Activated CD8-positive, alpha-beta T cell treated with anti-CD3 and anti-CD28 coated beads for 36 hours (primary cell): ENCODE results near the gene SP140L. TPM values are rescaled to one million over a fixed set of nuclear protein-coding genes. Genes with fewer than 3 reads are reported as not detected.
A peak's percentile ranks its signal among the peaks of the same experiment; 100 is the strongest.

Experiments used
- ATAC-seq: fragments of 200-7000 bp; cut with Tn5 transposase; one replicate; pipeline ENCODE4 v1.10.0; 2021; ENCODE audit warnings: mild to moderate bottlenecking, moderate library complexity
- CTCF ChIA-PET: fragments of 350-600 bp; sonication (Branson Sonifier 250); formaldehyde crosslinking; loops from one replicate; lab custom pipeline; 2021; ENCODE audit warnings: antibody characterized with exemption; lab: Charles Lee
- POLR2A ChIA-PET: fragments of 350-600 bp; sonication (Branson Sonifier 250); formaldehyde crosslinking; loops from one replicate; lab custom pipeline; 2021; ENCODE audit warnings: antibody characterized with exemption; lab: Charles Lee
- DNase-seq: peaks from one replicate; pipeline ENCODE4 v3.0.0-alpha.2; 2020
- H3K27ac Mint-ChIP-seq: one replicate; pipeline ENCODE4 v1.8.0; 2021; ENCODE audit warnings: mild to moderate bottlenecking, mixed read lengths
- H3K27me3 Mint-ChIP-seq: one replicate; pipeline ENCODE4 v1.8.0; 2021; ENCODE audit warnings: mixed read lengths
- H3K36me3 Mint-ChIP-seq: one replicate; pipeline ENCODE4 v1.8.0; 2021; ENCODE audit warnings: low read depth, mixed read lengths
- H3K4me1 Mint-ChIP-seq: one replicate; pipeline ENCODE4 v1.8.0; 2021; ENCODE audit warnings: low read depth, mixed read lengths
- H3K4me3 Mint-ChIP-seq: one replicate; pipeline ENCODE4 v1.8.0; 2021; ENCODE audit warnings: mild to moderate bottlenecking, moderate library complexity, mixed read lengths
- H3K9me3 Mint-ChIP-seq: one replicate; pipeline ENCODE4 v1.8.0; 2021; ENCODE audit warnings: mixed read lengths
- intact Hi-C: fragments of 100-400 bp; cut with micrococcal nuclease; formaldehyde crosslinking; loops from one replicate; pipeline ENCODE4 v1.10.0; 2022
- total RNA-seq, 2 experiments: library from RNA; stranded (reverse); gene quantifications; one replicate each; pipeline ENCODE4 v1.2.3, GENCODE V29; 2021
- TF ChIP-seq, protein P1 (sequence below): fragments of 200-600 bp; IDR thresholded peaks from one replicate; pipeline ENCODE4 v1.8.0; 2022; ENCODE audit warnings: antibody characterized with exemption, mild to moderate bottlenecking

SP140L gene
- total RNA-seq, 2 experiments from 2014 or later: 43.7 to 43.8 TPM

DNA sequence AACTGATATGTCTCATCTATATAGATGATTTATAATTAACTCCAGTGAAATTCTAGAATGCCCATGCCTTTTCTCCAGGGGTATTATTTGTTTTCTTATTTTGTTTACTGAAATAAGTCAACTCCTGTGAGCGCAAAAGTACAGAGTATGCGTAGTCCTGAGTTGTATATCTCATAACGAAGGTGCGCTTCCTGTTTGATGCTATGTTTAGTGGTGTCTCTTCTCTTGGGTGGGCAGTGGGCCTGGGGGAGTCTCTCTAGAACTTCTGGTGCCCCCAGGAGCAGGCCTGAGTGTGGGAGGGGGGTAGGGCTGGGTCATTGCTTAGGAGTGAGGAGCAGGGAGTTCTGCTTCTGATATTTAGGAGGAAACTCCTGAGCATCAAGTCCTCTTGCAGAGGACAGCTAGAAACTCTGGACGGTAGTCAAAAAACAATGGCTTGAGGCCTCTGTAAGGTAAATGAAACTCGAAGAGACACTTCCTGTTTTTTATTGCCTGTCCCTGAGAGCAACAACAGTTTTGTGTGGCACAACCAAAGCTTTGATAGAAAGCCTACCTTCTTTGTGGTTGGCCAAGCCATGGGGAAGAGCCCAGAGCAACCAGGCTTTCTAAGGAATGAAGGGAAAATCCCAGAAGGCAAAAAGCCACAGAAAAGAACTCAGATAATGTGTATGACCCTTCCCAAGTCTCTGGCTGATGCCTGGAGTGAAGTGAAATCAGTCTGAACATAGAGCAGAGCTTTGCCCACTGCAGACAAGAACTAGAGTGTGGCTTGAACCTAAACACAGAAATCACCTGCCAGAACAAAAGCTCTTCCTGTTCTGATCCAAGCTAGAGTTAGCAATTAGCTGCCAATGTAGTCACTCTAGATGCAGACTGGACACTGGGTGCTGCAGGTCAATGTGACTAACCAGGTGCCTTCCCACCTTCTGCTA is 8.5 kb upstream of the SP140L start:
- Mint-ChIP-seq H3K27ac (peak overlapping the region; percentile 91), H3K27me3 (no peaks in the 10 kb centered on the region), H3K36me3 (peaks cover 26% of the 10 kb centered on the region), H3K4me3 (peak overlapping the region; percentile 45), H3K4me1 (peaks cover 53% of the 10 kb centered on the region), H3K9me3 (peaks cover 7% of the 10 kb centered on the region)
- POLR2A ChIA-PET: interaction anchor here (0.6 to 4.4 kb wide), 5 partner anchors 9 to 100 kb away, joined by 3 to 20 read pairs (median 3); partner anchors contain the start of gene SP140L
- TF ChIP-seq, protein P1, sequence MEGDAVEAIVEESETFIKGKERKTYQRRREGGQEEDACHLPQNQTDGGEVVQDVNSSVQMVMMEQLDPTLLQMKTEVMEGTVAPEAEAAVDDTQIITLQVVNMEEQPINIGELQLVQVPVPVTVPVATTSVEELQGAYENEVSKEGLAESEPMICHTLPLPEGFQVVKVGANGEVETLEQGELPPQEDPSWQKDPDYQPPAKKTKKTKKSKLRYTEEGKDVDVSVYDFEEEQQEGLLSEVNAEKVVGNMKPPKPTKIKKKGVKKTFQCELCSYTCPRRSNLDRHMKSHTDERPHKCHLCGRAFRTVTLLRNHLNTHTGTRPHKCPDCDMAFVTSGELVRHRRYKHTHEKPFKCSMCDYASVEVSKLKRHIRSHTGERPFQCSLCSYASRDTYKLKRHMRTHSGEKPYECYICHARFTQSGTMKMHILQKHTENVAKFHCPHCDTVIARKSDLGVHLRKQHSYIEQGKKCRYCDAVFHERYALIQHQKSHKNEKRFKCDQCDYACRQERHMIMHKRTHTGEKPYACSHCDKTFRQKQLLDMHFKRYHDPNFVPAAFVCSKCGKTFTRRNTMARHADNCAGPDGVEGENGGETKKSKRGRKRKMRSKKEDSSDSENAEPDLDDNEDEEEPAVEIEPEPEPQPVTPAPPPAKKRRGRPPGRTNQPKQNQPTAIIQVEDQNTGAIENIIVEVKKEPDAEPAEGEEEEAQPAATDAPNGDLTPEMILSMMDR: no peak
- intact Hi-C loops: loop anchor here (5.0 kb wide), 2 partner anchors 61 to 101 kb away; partner anchors contain the start of gene SP110
- ATAC-seq (peak; percentile 8), DNase-seq (no peak)
- CTCF ChIA-PET: interaction anchor here (0.9 kb wide), 1 partner anchor 9 kb away, joined by 3 read pairs; the partner anchor contains the start of gene SP140L

DNA sequence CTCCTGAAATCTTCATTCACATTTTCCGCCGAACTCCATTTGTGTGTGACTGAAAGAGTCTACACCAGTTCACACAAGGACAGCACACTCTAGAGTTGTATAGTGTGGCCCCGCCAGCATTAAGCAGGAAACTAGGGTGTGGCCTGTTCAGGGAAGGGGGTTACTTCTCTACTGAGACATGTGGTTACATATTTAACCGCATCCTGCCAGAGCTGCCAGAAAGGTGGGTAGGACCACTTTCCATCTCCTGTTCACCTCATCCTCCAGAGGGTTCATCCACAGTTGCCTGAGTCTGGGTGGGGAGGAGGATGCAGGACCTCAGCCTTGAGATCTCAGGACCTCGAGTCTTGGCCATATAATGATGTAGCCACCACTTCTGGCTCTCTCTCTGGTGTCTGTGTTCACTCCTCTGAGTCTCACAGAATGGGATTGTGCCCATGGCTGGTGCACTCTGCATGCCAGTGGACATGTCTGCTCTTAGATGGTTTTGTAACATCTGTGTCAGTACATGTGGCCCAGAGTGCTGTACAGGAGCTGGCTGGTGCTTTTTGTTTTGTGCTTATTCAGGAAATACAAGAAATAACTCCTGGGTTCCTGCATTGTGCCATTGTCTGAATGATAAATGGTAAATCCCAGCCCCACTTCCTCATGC is 7.7 kb upstream of the SP140L start:
- TF ChIP-seq, protein P1: no peak
- POLR2A ChIA-PET: interaction anchor here (0.6 to 4.4 kb wide), 4 partner anchors 8 to 99 kb away, joined by 3 to 20 read pairs (median 4); partner anchors contain the start of gene SP140L
- intact Hi-C loops: loop anchor here (5.0 kb wide), 2 partner anchors 62 to 102 kb away; partner anchors contain the start of gene SP110
- ATAC-seq: peak; percentile 96
- Mint-ChIP-seq H3K4me1 (peaks cover 57% of the 10 kb centered on the region), H3K4me3 (peak overlapping the region; percentile 45), H3K27me3 (no peaks in the 10 kb centered on the region), H3K36me3 (peaks cover 18% of the 10 kb centered on the region), H3K27ac (peak overlapping the region; percentile 91), H3K9me3 (peaks cover 7% of the 10 kb centered on the region)
- peak; percentile 88 for DNase-seq
- CTCF ChIA-PET: interaction anchor here (0.6 to 0.9 kb wide), 2 partner anchors 8 to 10 kb away, joined by 3 read pairs; partner anchors contain the start of gene SP140L

DNA sequence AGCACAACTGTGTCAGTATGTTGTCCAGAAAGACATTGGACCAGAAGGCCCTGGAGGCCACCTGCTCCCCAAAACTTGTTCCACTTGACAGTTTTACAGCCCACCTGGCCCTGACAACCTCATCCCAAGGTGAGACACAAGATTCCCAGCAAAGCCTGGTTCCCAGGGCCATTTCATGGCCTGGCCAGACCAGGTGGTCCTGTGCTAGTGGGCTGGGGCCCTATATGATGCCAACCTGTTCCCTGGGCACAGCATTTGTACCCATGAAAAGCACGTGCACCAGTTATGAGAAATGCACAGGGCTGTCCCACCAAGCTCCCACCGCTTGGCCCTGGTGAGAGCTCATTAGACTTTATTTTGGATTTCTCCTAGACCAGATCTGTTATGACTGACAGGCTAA is 6.0 kb upstream of the SP140L start:
- no peak for ATAC-seq
- CTCF ChIA-PET: no interaction called here
- H3K9me3 Mint-ChIP-seq: peaks cover 7% of the 10 kb centered on the region

DNA sequence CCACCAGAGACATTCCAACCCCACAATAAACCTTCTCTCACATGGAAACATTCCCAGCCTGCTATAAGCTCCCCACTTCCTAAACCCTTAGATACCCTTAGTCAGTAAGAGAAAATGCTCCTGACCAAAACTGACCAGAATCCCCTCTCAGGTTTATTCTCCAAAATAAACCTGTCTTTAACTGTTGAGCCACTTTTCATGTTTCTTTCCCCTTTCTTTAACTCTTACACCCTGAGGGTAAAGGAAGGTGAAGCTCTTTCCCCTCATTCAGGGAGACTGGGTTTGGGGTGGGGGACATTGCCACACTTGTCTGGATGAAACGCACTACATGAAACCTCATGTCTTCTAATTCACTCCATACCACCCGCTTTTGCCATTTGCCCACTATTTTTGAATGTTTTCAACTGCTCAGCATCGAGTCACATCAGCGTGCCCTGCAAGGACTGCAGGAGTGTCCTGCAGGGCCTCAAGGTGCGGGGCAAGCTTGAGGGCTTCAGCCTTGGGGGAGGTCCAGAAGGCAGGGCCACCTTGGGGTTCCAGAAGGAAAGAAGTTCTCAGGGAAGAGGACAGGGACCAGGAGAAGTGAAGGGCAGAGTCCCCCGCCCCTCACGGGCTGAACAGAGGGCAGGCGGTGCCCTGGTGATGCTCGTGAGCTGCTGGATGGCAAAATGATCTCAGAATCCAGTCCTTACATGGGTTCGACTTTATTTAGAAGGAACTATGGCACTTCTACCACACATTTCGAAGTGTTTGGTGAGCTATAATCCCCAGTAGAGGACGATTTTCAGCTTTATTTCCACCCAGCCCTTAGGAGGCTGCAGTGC is 4.2 kb upstream of the SP140L start:
- H3K27ac Mint-ChIP-seq: no peak overlapping the region
- intact Hi-C loops: loop anchor here (10.0 kb wide), 3 partner anchors 92 to 472 kb away; partner anchors contain the start of gene SP100
- ChIA-PET POLR2A (interaction anchor here (0.6 to 1.8 kb wide), 5 partner anchors 14 to 253 kb away, joined by 3 to 4 read pairs (median 3); no protein-coding TSS in a partner anchor), CTCF (interaction anchor here (0.7 to 1.5 kb wide), 5 partner anchors 9 to 125 kb away, joined by 3 to 7 read pairs (median 4); partner anchors contain the start of gene SP110)
- H3K36me3 Mint-ChIP-seq: peaks cover 13% of the 10 kb centered on the region
- peaks cover 7% of the 10 kb centered on the region for H3K9me3 Mint-ChIP-seq
- H3K4me3 Mint-ChIP-seq: no peak overlapping the region
- peaks cover 66% of the 10 kb centered on the region for H3K4me1 Mint-ChIP-seq
- TF ChIP-seq, protein P1: no peak
- DNase-seq (no peak), ATAC-seq (no peak)
- H3K27me3 Mint-ChIP-seq: no peaks in the 10 kb centered on the region

More for the DNA sequence above, 6.0 kb upstream of the SP140L start:
- peaks cover 16% of the 10 kb centered on the region for H3K36me3 Mint-ChIP-seq
- no peak for DNase-seq
- no peak overlapping the region for H3K4me3 Mint-ChIP-seq
- H3K4me1 Mint-ChIP-seq: peaks cover 67% of the 10 kb centered on the region
- intact Hi-C loops: loop anchor here (10.0 kb wide), 3 partner anchors 94 to 474 kb away; partner anchors contain the start of gene SP100
- TF ChIP-seq, protein P1: no peak
- H3K27me3 Mint-ChIP-seq: no peaks in the 10 kb centered on the region
- H3K27ac Mint-ChIP-seq: no peak overlapping the region
- POLR2A ChIA-PET: interaction anchor here (1.3 to 1.8 kb wide), 2 partner anchors 15 to 48 kb away, joined by 3 to 4 read pairs; no protein-coding TSS in a partner anchor
